ENCODE results near the gene TMEM132D. TPM values are rescaled to one million over a fixed set of nuclear protein-coding genes. Genes with fewer than 3 reads are reported as not detected.

Gene TMEM132D
- total and polyA plus RNA-seq, 2 of the 4 experiments (the other 2 are of a cell fraction): not detected

- TF ChIP-seq USF2 (IDR thresholded peaks at IDR 0.05; ENCODE audit: low read depth, low read length) (no peak), SMC3 (IDR thresholded peaks at IDR 0.05; ENCODE audit: low read depth, low read length) (no peak), POLR2A (IDR thresholded peaks at IDR 0.05; ENCODE audit: low read depth, low read length) (no peak)
Observed at GRCh38 chr12:129082441-129082840, 821.4 kb downstream of the TMEM132D start (continued).

GRCh38 chr12:129081755-129082250 lies 822.0 kb downstream of the TMEM132D start:
- no peak overlapping the region for H2BK20ac ChIP-seq (ENCODE audit: low read depth, low read length)
- no peak overlapping the region for H3K14ac ChIP-seq (replicated peaks; ENCODE audit: low read depth, low read length)
- no peak overlapping the region for H3K23ac ChIP-seq (ENCODE audit: low read depth, low read length)
- dilution Hi-C loops (cut with HindIII; ENCODE audit: low sequenced_read_pairs, unreplicated experiment): no loop called here
- H3K4me3 ChIP-seq (ENCODE audit: insufficient read depth, low read depth, low read length): no peak overlapping the region
- no peaks in the 10 kb centered on the region for H3K9me1 ChIP-seq (ENCODE audit: insufficient read depth, low read length)
- intact Hi-C loops (cut with micrococcal nuclease): no loop called here
- no TSS peak for BruUV-seq (replicated peaks)
- H2AK5ac ChIP-seq (ENCODE audit: low read depth, low read length): no peak overlapping the region
- no peak overlapping the region for H3K9ac ChIP-seq (ENCODE audit: low read depth, low read length)
- H3K9me3 ChIP-seq (ENCODE audit: control insufficient read depth, insufficient read depth, low read length): peaks cover 51% of the 10 kb centered on the region
- H3K4ac ChIP-seq (ENCODE audit: low read depth, low read length): no peak overlapping the region
- H3K4me1 ChIP-seq (ENCODE audit: control insufficient read depth, insufficient read depth, low read length): no peaks in the 10 kb centered on the region
- WGBS, 2 experiments (ENCODE audit: extremely low coverage in 2 of 2, insufficient read length in 1 of 2): no CpG with 5 or more reads among the region's 14 CpGs
- H2AK9ac ChIP-seq (replicated peaks; ENCODE audit: low read depth, low read length, poor library complexity): no peak overlapping the region
- H2BK5ac ChIP-seq (ENCODE audit: low read depth, low read length, poor library complexity, severe bottlenecking): no peak overlapping the region
- H4K91ac ChIP-seq (ENCODE audit: insufficient read depth, low read depth, low read length): no peak overlapping the region
- POLR2A ChIA-PET (ENCODE audit: unreplicated experiment): no interaction called here
- H3K18ac ChIP-seq (ENCODE audit: low read depth, low read length): no peak overlapping the region
- no peak overlapping the region for H4K8ac ChIP-seq (ENCODE audit: low read depth in 2 of 2, low read length in 2 of 2)
- CTCF ChIA-PET: no interaction called here
- no peaks in the 10 kb centered on the region for H4K20me1 ChIP-seq (ENCODE audit: insufficient read depth, low read length)
- no peak overlapping the region for H2BK120ac ChIP-seq (ENCODE audit: low read depth, low read length)
- H3K27me3 ChIP-seq (ENCODE audit: control insufficient read depth, insufficient read depth, low read length): no peaks in the 10 kb centered on the region
- H2AFZ ChIP-seq (replicated peaks; ENCODE audit: low read length, poor library complexity): no peak overlapping the region
- in situ Hi-C loops (cut with MboI; ENCODE audit: low sequenced_read_pairs): no loop called here
- H4K5ac ChIP-seq (ENCODE audit: low read depth, low read length): no peak overlapping the region
- H3K36me3 ChIP-seq (ENCODE audit: control insufficient read depth, insufficient read depth, low read length): no peaks in the 10 kb centered on the region
- no peak overlapping the region for H3K4me2 ChIP-seq (ENCODE audit: low read depth, low read length)
- DNase-seq (no peak), ATAC-seq (ENCODE audit: low read depth) (no peak)
- H3K27ac ChIP-seq (ENCODE audit: insufficient read depth, low read length): no peak overlapping the region
- no peaks in the 10 kb centered on the region for H3K79me1 ChIP-seq (ENCODE audit: low read depth in 1 of 2, low read length in 2 of 2)
- H3K56ac ChIP-seq (ENCODE audit: extremely low read depth, insufficient read depth, low read length): no peak overlapping the region
- H2BK15ac ChIP-seq (ENCODE audit: low read depth, low read length): no peak overlapping the region
- no peak for TF ChIP-seq CHD1 (IDR thresholded peaks at IDR 0.05; ENCODE audit: low read depth, low read length)
- TF ChIP-seq POLR2A (IDR thresholded peaks at IDR 0.05; ENCODE audit: low read depth, low read length): no peak
- TF ChIP-seq ELK1 (IDR thresholded peaks at IDR 0.05; ENCODE audit: borderline replicate concordance, low read depth, low read length): no peak
- TF ChIP-seq SMC3 (IDR thresholded peaks at IDR 0.05; ENCODE audit: low read depth, low read length): no peak
- no peak for TF ChIP-seq FOS (IDR thresholded peaks at IDR 0.05; ENCODE audit: low read depth, low read length)
- TF ChIP-seq MXI1 (IDR thresholded peaks at IDR 0.05; ENCODE audit: borderline replicate concordance, low read depth, low read length): no peak
- TF ChIP-seq RAD21 (IDR thresholded peaks at IDR 0.05; ENCODE audit: low read length): no peak
- TF ChIP-seq MAFK (IDR thresholded peaks at IDR 0.05; ENCODE audit: low read depth, low read length): no peak
- no peak for TF ChIP-seq NFE2L2 (IDR thresholded peaks at IDR 0.05; ENCODE audit: low read depth, low read length)
- no peak for TF ChIP-seq CTCF (conservative IDR thresholded peaks at IDR 0.05; ENCODE audit: low read depth, low read length)
- no peak for TF ChIP-seq RFX5 (IDR thresholded peaks at IDR 0.05; ENCODE audit: low read depth, low read length)
- no peak for TF ChIP-seq CEBPB (IDR thresholded peaks at IDR 0.05; ENCODE audit: low read depth, low read length)
- no peak for TF ChIP-seq USF2 (IDR thresholded peaks at IDR 0.05; ENCODE audit: low read depth, low read length)
